ENCODE data around the gene ISL1.

The ISL1 gene

GRCh38 chr5:51398875-51399642, 15.8 kb downstream of the ISL1 start:
- no peaks in the 10 kb centered on the region for H3K9me3 ChIP-seq (ENCODE audit: insufficient read depth, low read length, severe bottlenecking)
- no peak for TF ChIP-seq CTCF (IDR thresholded peaks at IDR 0.05; ENCODE audit: borderline replicate concordance, extremely low read depth, low read length, poor library complexity, severe bottlenecking)
- no peak for TF ChIP-seq EZH2 (IDR thresholded peaks at IDR 0.05; ENCODE audit: borderline replicate concordance, low read depth, low read length, severe bottlenecking)
- ATAC-seq (ENCODE audit: insufficient read depth, low read depth) (no peak), DNase-seq (no peak)
- H2AFZ ChIP-seq (ENCODE audit: low read depth, low read length): no peak overlapping the region
- H3K9ac ChIP-seq (ENCODE audit: low read depth, low read length): no peak overlapping the region
- no peak overlapping the region for H3K27ac ChIP-seq (ENCODE audit: low read length)
- no peaks in the 10 kb centered on the region for H3K79me2 ChIP-seq (ENCODE audit: insufficient read depth, low read length)
- no peaks in the 10 kb centered on the region for H3K36me3 ChIP-seq (ENCODE audit: insufficient read depth, low read length)
- H4K20me1 ChIP-seq (ENCODE audit: insufficient read depth, low read length): no peaks in the 10 kb centered on the region
- H3K4me1 ChIP-seq (ENCODE audit: insufficient read depth, low read length): no peaks in the 10 kb centered on the region
- no peak overlapping the region for H3K4me2 ChIP-seq (ENCODE audit: insufficient read depth, low read length)
- H3K4me3 ChIP-seq (ENCODE audit: low read depth in 1 of 2, low read length in 2 of 2): no peak overlapping the region
- no peaks in the 10 kb centered on the region for H3K27me3 ChIP-seq (ENCODE audit: insufficient read depth, low read length, poor library complexity)

- no peaks in the 10 kb centered on the region for H3K27me3 ChIP-seq (ENCODE audit: insufficient read depth, low read length, poor library complexity)
- no peak overlapping the region for H3K4me2 ChIP-seq (ENCODE audit: insufficient read depth, low read length)
- no peak overlapping the region for H3K9ac ChIP-seq (ENCODE audit: low read depth, low read length)
Measured at GRCh38 chr5:51399643-51400006, 16.4 kb downstream of the ISL1 start.

GRCh38 chr5:51404255-51404654, 21.0 kb downstream of the ISL1 start:
- no peak for DNase-seq
- H3K9ac ChIP-seq (ENCODE audit: low read depth, low read length): no peak overlapping the region
- TF ChIP-seq CTCF (IDR thresholded peaks at IDR 0.05; ENCODE audit: borderline replicate concordance, extremely low read depth, low read length, poor library complexity, severe bottlenecking): no peak
- no peak for TF ChIP-seq EZH2 (IDR thresholded peaks at IDR 0.05; ENCODE audit: borderline replicate concordance, low read depth, low read length, severe bottlenecking)
- H3K9me3 ChIP-seq (ENCODE audit: insufficient read depth, low read length, severe bottlenecking): no peaks in the 10 kb centered on the region
- no peak overlapping the region for H3K27ac ChIP-seq (ENCODE audit: low read length)
- H3K4me3 ChIP-seq (ENCODE audit: low read depth in 1 of 2, low read length in 2 of 2): no peak overlapping the region
- H3K79me2 ChIP-seq (ENCODE audit: insufficient read depth, low read length): no peaks in the 10 kb centered on the region
- H3K4me2 ChIP-seq (ENCODE audit: insufficient read depth, low read length): no peak overlapping the region
- no peak for ATAC-seq (ENCODE audit: insufficient read depth, low read depth)
- no peaks in the 10 kb centered on the region for H3K4me1 ChIP-seq (ENCODE audit: insufficient read depth, low read length)
- H4K20me1 ChIP-seq (ENCODE audit: insufficient read depth, low read length): no peaks in the 10 kb centered on the region
- no peak overlapping the region for H2AFZ ChIP-seq (ENCODE audit: low read depth, low read length)
- peaks cover 3% of the 10 kb centered on the region for H3K27me3 ChIP-seq (ENCODE audit: insufficient read depth, low read length, poor library complexity)
- H3K36me3 ChIP-seq (ENCODE audit: insufficient read depth, low read length): no peaks in the 10 kb centered on the region

More at GRCh38 chr5:51399643-51400006, 16.4 kb downstream of the ISL1 start:
- H3K27ac ChIP-seq (ENCODE audit: low read length): no peak overlapping the region
- no peaks in the 10 kb centered on the region for H4K20me1 ChIP-seq (ENCODE audit: insufficient read depth, low read length)
- H3K4me3 ChIP-seq (ENCODE audit: low read depth in 1 of 2, low read length in 2 of 2): no peak overlapping the region
- no peaks in the 10 kb centered on the region for H3K36me3 ChIP-seq (ENCODE audit: insufficient read depth, low read length)
- H3K79me2 ChIP-seq (ENCODE audit: insufficient read depth, low read length): no peaks in the 10 kb centered on the region
- no peaks in the 10 kb centered on the region for H3K9me3 ChIP-seq (ENCODE audit: insufficient read depth, low read length, severe bottlenecking)
- H2AFZ ChIP-seq (ENCODE audit: low read depth, low read length): no peak overlapping the region
- DNase-seq (no peak), ATAC-seq (ENCODE audit: insufficient read depth, low read depth) (no peak)
- H3K4me1 ChIP-seq (ENCODE audit: insufficient read depth, low read length): no peaks in the 10 kb centered on the region
- TF ChIP-seq CTCF (IDR thresholded peaks at IDR 0.05; ENCODE audit: borderline replicate concordance, extremely low read depth, low read length, poor library complexity, severe bottlenecking) (no peak), EZH2 (IDR thresholded peaks at IDR 0.05; ENCODE audit: borderline replicate concordance, low read depth, low read length, severe bottlenecking) (no peak)

Data from DND-41 (cell line).